Chondrocyte (in vitro differentiated cells): ENCODE measurements around the gene KIF5C. TPM values are rescaled to one million over a fixed set of nuclear protein-coding genes. Genes with fewer than 3 reads are reported as not detected.

Experiments used
- DNase-seq: peaks from one replicate; pipeline ENCODE4 v3.0.0; 2021; ENCODE audit warnings: mixed read lengths, low spot score
- H3K27ac Mint-ChIP-seq: one replicate; pipeline ENCODE4 v1.8.0; 2021; ENCODE audit warnings: mild to moderate bottlenecking, moderate library complexity, mixed read lengths; ENCODE audit not compliant: unreplicated experiment
- H3K27me3 Mint-ChIP-seq: 2 replicates; pipeline ENCODE4 v1.8.0; 2021; ENCODE audit warnings: low read depth, mixed read lengths
- H3K36me3 Mint-ChIP-seq: 2 replicates; pipeline ENCODE4 v1.8.0; 2021; ENCODE audit warnings: low read depth, mixed read lengths
- H3K4me1 Mint-ChIP-seq: 2 replicates; pipeline ENCODE4 v1.8.0; 2021; ENCODE audit warnings: low read depth, mild to moderate bottlenecking, mixed read lengths
- H3K4me3 Mint-ChIP-seq: one replicate; pipeline ENCODE4 v1.8.0; 2021; ENCODE audit warnings: mild to moderate bottlenecking, moderate library complexity, mixed read lengths; ENCODE audit not compliant: unreplicated experiment
- H3K9me3 Mint-ChIP-seq: 2 replicates; pipeline ENCODE4 v1.8.0; 2021; ENCODE audit warnings: low read depth, mixed read lengths
- CTCF ChIP-seq: fragments of 200-600 bp; sonication (generic); IDR thresholded peaks from 2 replicates; pipeline ENCODE4 v1.5.0; 2021; ENCODE audit warnings: antibody characterized with exemption, mild to moderate bottlenecking, moderate library complexity
- total RNA-seq: library from RNA; stranded (reverse); gene quantifications from 3 replicates; pipeline ENCODE4 v1.2.1, GENCODE V29; 2021

The KIF5C gene
- total RNA-seq, 1 donor from 2014 or later: 3.1 TPM

- Mint-ChIP-seq H3K9me3 (no peaks in the 10 kb centered on the region), H3K27me3 (no peaks in the 10 kb centered on the region), H3K36me3 (no peaks in the 10 kb centered on the region), H3K4me3 (no peak overlapping the region), H3K4me1 (peaks cover 5% of the 10 kb centered on the region), H3K27ac (no peak overlapping the region)
- DNase-seq: no peak
- no peak for TF ChIP-seq CTCF
Measured at GRCh38 chr2:149027590-149028250, 152.7 kb downstream of the KIF5C start.

GRCh38 chr2:149028377-149028776 lies 153.3 kb downstream of the KIF5C start:
- no peaks in the 10 kb centered on the region for H3K36me3 Mint-ChIP-seq
- no peak for DNase-seq
- no peak overlapping the region for H3K27ac Mint-ChIP-seq
- H3K4me1 Mint-ChIP-seq: peaks cover 5% of the 10 kb centered on the region
- no peaks in the 10 kb centered on the region for H3K27me3 Mint-ChIP-seq
- no peak overlapping the region for H3K4me3 Mint-ChIP-seq
- no peak for TF ChIP-seq CTCF
- H3K9me3 Mint-ChIP-seq: no peaks in the 10 kb centered on the region

- no peak for DNase-seq
- H3K4me3 Mint-ChIP-seq: no peak overlapping the region
- peaks cover 5% of the 10 kb centered on the region for H3K4me1 Mint-ChIP-seq
- H3K36me3 Mint-ChIP-seq: no peaks in the 10 kb centered on the region
- no peak overlapping the region for H3K27ac Mint-ChIP-seq
- no peaks in the 10 kb centered on the region for H3K9me3 Mint-ChIP-seq
- peaks cover 1% of the 10 kb centered on the region for H3K27me3 Mint-ChIP-seq
- TF ChIP-seq CTCF: no peak
Measured at GRCh38 chr2:149028891-149029290, 153.9 kb downstream of the KIF5C start.

GRCh38 chr2:149029307-149029965 lies 154.4 kb downstream of the KIF5C start:
- H3K36me3 Mint-ChIP-seq: no peaks in the 10 kb centered on the region
- peaks cover 1% of the 10 kb centered on the region for H3K4me1 Mint-ChIP-seq
- no peak overlapping the region for H3K4me3 Mint-ChIP-seq
- H3K27ac Mint-ChIP-seq: no peak overlapping the region
- H3K9me3 Mint-ChIP-seq: no peaks in the 10 kb centered on the region
- DNase-seq: no peak
- TF ChIP-seq CTCF: no peak
- peaks cover 1% of the 10 kb centered on the region for H3K27me3 Mint-ChIP-seq

GRCh38 chr2:149031396-149031795 lies 156.4 kb downstream of the KIF5C start:
- no peak overlapping the region for H3K4me3 Mint-ChIP-seq
- peaks cover 1% of the 10 kb centered on the region for H3K27me3 Mint-ChIP-seq
- H3K4me1 Mint-ChIP-seq: no peaks in the 10 kb centered on the region
- TF ChIP-seq CTCF: no peak
- no peaks in the 10 kb centered on the region for H3K9me3 Mint-ChIP-seq
- H3K36me3 Mint-ChIP-seq: no peaks in the 10 kb centered on the region
- no peak for DNase-seq
- no peak overlapping the region for H3K27ac Mint-ChIP-seq
